Neutrophil (primary cell): ENCODE measurements around the gene CXADR.

ENCODE experiments used
- H3K27ac ChIP-seq: fragments of 200-600 bp; sonication (generic); 2 replicates; pipeline ENCODE4 v1.5.1; 2016; ENCODE audit warnings: mild to moderate bottlenecking, moderate library complexity
- H3K27me3 ChIP-seq: fragments of 200-600 bp; sonication (generic); 2 replicates; pipeline ENCODE4 v1.6.0; 2016; ENCODE audit warnings: mild to moderate bottlenecking
- H3K36me3 ChIP-seq: fragments of 200-600 bp; sonication (generic); 2 replicates; pipeline ENCODE4 v1.5.1; 2017
- H3K4me1 ChIP-seq, 2 experiments: fragments of 200-600 bp in 1 of 2; sonication (generic) in 1 of 2; 1 replicate in 1 of 2; 2 replicates in 1 of 2; pipeline versions ENCODE4 v1.5.1 to v1.6.1; 2013 to 2016; ENCODE audit warnings: low read depth in 1 of 2, low read length in 1 of 2, mild to moderate bottlenecking in 1 of 2, moderate library complexity in 1 of 2; ENCODE audit not compliant: control insufficient read depth in 1 of 2, insufficient read depth in 1 of 2
- H3K4me3 ChIP-seq, 2 experiments: fragments of 200-600 bp in 1 of 2; sonication (generic) in 1 of 2; 1 replicate in 1 of 2; 2 replicates in 1 of 2; pipeline ENCODE4 v1.5.1; 2013 to 2016; ENCODE audit warnings: low read depth in 1 of 2, low read length in 1 of 2, mild to moderate bottlenecking in 1 of 2, moderate library complexity in 1 of 2
- H3K9me3 ChIP-seq: fragments of 200-600 bp; sonication (generic); 2 replicates; pipeline ENCODE4 v1.5.1; 2016
- TF ChIP-seq, protein P1 (sequence below): fragments of 200-600 bp; sonication (generic); IDR thresholded peaks from 2 replicates; pipeline ENCODE4 v1.5.1; 2016; ENCODE audit warnings: antibody characterized with exemption

Gene CXADR

DNA sequence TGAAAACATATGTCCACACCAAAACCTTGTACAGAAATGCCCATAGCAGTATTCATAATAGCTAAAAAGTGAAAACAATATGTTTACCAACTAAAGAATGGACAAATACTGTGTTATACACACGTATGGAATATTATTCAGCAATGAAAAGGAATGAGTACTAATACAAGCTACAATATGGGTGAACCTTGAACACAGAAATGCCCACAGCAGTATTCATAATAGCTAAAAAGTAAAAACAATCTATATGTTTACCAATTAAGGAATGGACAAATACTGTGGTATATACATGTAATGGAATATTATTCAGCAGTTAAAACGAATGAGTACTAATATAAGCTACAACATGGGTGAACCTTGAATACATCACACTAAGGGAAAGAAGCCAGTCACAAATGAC is 96.8 kb downstream of the CXADR start:
- no peaks in the 10 kb centered on the region for H3K9me3 ChIP-seq
- peaks cover 13 to 20% of the 10 kb centered on the region in 2 experiments for H3K4me1 ChIP-seq
- H3K4me3 ChIP-seq: no peak overlapping the region
- TF ChIP-seq, protein P1, sequence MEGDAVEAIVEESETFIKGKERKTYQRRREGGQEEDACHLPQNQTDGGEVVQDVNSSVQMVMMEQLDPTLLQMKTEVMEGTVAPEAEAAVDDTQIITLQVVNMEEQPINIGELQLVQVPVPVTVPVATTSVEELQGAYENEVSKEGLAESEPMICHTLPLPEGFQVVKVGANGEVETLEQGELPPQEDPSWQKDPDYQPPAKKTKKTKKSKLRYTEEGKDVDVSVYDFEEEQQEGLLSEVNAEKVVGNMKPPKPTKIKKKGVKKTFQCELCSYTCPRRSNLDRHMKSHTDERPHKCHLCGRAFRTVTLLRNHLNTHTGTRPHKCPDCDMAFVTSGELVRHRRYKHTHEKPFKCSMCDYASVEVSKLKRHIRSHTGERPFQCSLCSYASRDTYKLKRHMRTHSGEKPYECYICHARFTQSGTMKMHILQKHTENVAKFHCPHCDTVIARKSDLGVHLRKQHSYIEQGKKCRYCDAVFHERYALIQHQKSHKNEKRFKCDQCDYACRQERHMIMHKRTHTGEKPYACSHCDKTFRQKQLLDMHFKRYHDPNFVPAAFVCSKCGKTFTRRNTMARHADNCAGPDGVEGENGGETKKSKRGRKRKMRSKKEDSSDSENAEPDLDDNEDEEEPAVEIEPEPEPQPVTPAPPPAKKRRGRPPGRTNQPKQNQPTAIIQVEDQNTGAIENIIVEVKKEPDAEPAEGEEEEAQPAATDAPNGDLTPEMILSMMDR: no peak
- no peak overlapping the region for H3K27ac ChIP-seq
- H3K36me3 ChIP-seq: peaks cover 4% of the 10 kb centered on the region
- peaks cover 42% of the 10 kb centered on the region for H3K27me3 ChIP-seq

DNA sequence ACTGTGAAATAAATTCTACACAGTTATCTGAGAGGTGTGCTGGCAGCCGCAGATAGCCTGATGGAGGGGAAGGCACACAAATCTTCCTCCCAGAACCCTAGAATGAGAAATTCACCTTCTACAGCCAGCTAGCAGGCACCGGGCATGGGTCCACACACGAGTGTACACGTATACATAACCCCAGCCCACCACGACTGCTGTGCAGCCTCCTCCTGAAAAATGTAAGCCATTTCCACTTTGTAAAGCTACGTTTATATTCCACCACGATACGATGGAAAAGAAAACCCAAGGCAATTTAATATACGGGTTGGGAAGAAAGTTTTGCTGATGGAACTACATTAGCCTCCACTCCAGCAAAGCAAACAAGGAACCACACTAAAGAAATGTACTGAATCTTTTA is 98.1 kb downstream of the CXADR start:
- peaks cover 2% of the 10 kb centered on the region for H3K36me3 ChIP-seq
- no peaks in the 10 kb centered on the region for H3K9me3 ChIP-seq
- H3K4me1 ChIP-seq: peaks cover 13 to 20% of the 10 kb centered on the region in 2 experiments
- TF ChIP-seq, protein P1: no peak
- H3K27me3 ChIP-seq: peaks cover 55% of the 10 kb centered on the region
- H3K4me3 ChIP-seq: no peak overlapping the region
- H3K27ac ChIP-seq: no peak overlapping the region

DNA sequence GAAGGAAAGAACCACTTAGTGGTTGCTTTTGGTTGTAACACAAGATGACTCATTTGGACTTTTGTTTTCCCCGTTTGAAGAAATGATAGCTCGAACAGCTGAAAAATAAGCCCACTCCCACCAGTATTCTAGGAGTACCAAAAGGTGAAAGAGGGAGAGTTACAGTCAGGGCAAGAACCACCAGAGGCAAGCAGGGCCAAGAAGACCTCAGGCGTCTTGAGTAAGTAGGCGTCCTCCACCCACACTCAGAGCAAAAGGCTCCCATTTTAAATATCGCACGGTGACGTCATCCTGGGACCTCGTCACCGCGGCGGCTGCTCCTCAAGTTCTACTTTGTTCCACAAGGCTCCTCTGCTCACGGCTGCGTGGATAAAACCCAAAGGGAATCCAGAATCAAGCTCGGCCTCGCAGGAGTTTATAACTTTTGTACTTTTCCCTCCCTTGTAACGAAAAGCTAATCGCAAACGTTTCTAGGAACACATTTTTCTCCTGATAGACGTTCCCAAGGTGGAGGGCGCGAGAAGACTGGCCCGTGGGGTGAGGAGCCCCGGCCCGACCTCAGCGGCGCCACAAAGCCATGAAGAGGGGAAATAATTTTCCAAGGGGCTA is 98.7 kb downstream of the CXADR start:
- no peak overlapping the region for H3K27ac ChIP-seq
- peaks cover 55% of the 10 kb centered on the region for H3K27me3 ChIP-seq
- peak overlapping the region; percentile 52 to 61 for H3K4me3 ChIP-seq
- peaks cover 13 to 20% of the 10 kb centered on the region in 2 experiments for H3K4me1 ChIP-seq
- H3K36me3 ChIP-seq: peaks cover 2% of the 10 kb centered on the region
- TF ChIP-seq, protein P1: no peak
- H3K9me3 ChIP-seq: no peaks in the 10 kb centered on the region

DNA sequence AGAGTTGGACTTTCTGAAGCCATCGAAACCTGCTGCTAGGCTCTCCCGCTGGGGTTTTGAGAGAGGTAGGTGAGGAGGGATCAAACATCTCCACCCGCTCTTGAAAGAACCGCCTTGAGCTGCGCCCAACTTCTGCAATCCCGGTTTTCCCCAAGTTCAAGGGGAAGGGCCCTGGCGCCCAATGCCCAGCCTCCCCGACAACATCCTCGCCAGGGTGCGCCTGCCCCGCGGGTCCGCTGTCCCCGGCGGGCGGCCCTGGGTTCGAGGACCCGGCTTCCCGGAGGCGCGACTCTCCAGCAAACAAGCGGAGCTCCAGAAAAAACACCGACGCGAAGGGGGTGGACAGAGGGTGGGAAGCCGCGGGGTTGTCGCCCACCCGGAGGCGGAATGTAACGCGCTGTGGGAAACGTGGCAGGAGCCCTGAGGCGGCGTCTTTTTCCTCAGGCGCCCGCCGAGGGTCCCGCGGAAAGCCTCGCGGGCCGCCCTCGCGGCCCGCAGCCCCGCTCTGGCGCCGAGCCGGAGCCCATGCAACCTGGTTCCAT is 99.3 kb downstream of the CXADR start:
- TF ChIP-seq, protein P1: no peak
- Histone ChIP-seq H3K36me3 (no peaks in the 10 kb centered on the region), H3K27me3 (peaks cover 55% of the 10 kb centered on the region), H3K9me3 (no peaks in the 10 kb centered on the region), H3K4me3 (peak overlapping the region; percentile 52 to 61), H3K4me1 (peaks cover 13 to 20% of the 10 kb centered on the region in 2 experiments), H3K27ac (no peak overlapping the region)

DNA sequence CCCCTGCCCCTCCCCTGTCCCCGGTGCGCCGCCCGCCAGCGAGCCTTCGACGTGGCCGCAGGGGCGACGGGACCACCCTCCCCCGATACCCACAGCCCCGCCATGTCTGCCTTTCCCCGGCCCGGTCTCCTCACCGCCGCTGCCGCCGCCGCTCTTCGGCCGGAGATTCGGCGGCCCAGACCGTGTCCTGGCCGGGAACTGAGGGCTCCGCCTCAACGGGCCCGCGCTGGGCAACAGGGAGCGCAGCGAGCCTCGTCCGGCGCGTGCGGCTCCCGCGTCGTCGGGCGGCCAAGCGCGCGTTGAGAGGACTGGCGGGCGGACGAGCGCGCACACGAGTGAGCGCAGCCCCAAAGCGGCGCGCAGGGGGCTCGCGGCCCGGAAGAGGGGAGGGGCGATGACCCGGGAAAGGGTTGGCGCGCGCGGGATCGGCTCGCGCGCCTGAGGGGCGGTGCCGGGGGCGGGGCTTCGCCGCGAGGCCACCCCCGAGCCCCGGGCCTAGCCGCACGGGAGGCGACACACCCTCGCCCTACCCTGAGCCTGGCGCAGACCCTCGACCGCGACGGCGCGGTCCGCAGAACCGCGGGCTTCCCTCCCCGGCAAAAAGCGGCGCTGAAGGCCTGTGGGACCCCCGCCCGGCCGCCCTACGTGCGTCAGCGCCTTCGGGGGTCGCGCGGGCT is 99.9 kb downstream of the CXADR start, which contains the start of gene BTG3:
Gene BTG3 (minus strand): TSS at position 337 of the 677 bp plus-strand sequence. CDS start 3,757 bp downstream, outside the sequence.
- no peaks in the 10 kb centered on the region for H3K9me3 ChIP-seq

More for the DNA sequence above, 99.9 kb downstream of the CXADR start, which contains the start of gene BTG3:
- Histone ChIP-seq H3K27ac (no peak within 1 kb of the TSS), H3K36me3 (no peaks in the 10 kb centered on the region), H3K4me3 (peak within 1 kb of the TSS; percentile 52 to 61), H3K4me1 (peaks cover 13 to 20% of the 10 kb centered on the region in 2 experiments), H3K27me3 (peaks cover 55% of the 10 kb centered on the region)
- TF ChIP-seq, protein P1: no peak
